ENCODE results near the gene SLA2.
A peak's percentile ranks its signal among the peaks of the same experiment; 100 is the strongest.

- TF ChIP-seq CTCF (IDR thresholded peaks at IDR 0.05 in 8 of 11, conservative IDR thresholded peaks at IDR 0.05 in 3 of 11), result no peak
- TF ChIP-seq POLR2AphosphoS5 (IDR thresholded peaks at IDR 0.05), result peak in 1 of 3 donors; percentile 17
These were observed 67.5 kb downstream of the SLA2 start for GRCh38 chr20:36578356-36579041.
